ENCODE data around the gene CACNA1F. TPM values are rescaled to one million over a fixed set of nuclear protein-coding genes. Genes with fewer than 3 reads are reported as not detected.

The CACNA1F gene
- total RNA-seq, 2 experiments from 2014 or later: 1.1 to 1.2 TPM

DNA sequence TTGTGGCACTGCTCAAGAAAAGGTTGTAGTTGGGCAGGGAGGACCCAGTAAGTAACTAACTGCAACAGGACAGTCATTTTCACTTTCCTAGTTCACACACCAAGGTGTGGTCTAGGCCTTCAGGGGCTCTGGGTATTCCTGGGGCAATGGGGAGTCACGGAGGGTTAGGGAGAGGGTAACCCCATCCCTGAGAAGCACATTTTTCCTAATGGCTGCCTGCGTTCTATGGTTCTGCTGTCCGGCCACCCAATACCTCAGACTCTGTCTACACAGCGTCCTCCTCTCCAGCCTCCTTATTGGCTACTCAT lies 35.5 kb upstream of the CACNA1F start:
- peak overlapping the region; percentile 69 for H3K4me3 ChIP-seq (ENCODE audit: low read length)
- no peaks in the 10 kb centered on the region for H3K9me3 ChIP-seq (ENCODE audit: control insufficient read depth in 1 of 2, insufficient read depth in 1 of 2, low read length in 2 of 2)
- no peak for TF ChIP-seq CTCF (IDR thresholded peaks at IDR 0.05)
- ChIA-PET POLR2A (interaction anchor here (0.6 to 3.2 kb wide), 15 partner anchors 11 to 729 kb away, joined by 3 to 37 read pairs (median 6); partner anchors contain the start of genes CCDC22, OTUD5, PRAF2 and RBM3), CTCF (interaction anchor here (1.0 kb wide), 2 partner anchors 76 to 113 kb away, joined by 3 to 5 read pairs; no protein-coding TSS in a partner anchor)
- Mint-ChIP-seq H3K27me3 (no peaks in the 10 kb centered on the region), H3K27ac (peak overlapping the region; percentile 99), H3K9me3 (no peaks in the 10 kb centered on the region), H3K4me3 (peak overlapping the region; percentile 91), H3K36me3 (ENCODE audit: low read depth) (no peaks in the 10 kb centered on the region), H3K4me1 (ENCODE audit: low read depth) (peaks cover 47% of the 10 kb centered on the region)
- ATAC-seq (ENCODE audit: poor library complexity): no peak
- H3K27me3 ChIP-seq (ENCODE audit: control insufficient read depth in 1 of 2, insufficient read depth in 2 of 2, low read length in 2 of 2): no peaks in the 10 kb centered on the region
- peaks cover 52% of the 10 kb centered on the region for H3K4me1 ChIP-seq (ENCODE audit: insufficient read depth, low read length)
- H3K36me3 ChIP-seq (ENCODE audit: insufficient read depth, low read length): peaks cover 2% of the 10 kb centered on the region
- peak overlapping the region; percentile 96 to 98 for H3K27ac ChIP-seq (ENCODE audit: low read depth in 1 of 2, low read length in 2 of 2)
- intact Hi-C loops (cut with DNase I, micrococcal nuclease): loop anchor here (1.0 to 5.0 kb wide), 3 partner anchors 36 to 77 kb away; partner anchors contain the start of genes CACNA1F (in 1 of the 2) and SYP (in 1 of the 2)
- no peak for DNase-seq

DNA sequence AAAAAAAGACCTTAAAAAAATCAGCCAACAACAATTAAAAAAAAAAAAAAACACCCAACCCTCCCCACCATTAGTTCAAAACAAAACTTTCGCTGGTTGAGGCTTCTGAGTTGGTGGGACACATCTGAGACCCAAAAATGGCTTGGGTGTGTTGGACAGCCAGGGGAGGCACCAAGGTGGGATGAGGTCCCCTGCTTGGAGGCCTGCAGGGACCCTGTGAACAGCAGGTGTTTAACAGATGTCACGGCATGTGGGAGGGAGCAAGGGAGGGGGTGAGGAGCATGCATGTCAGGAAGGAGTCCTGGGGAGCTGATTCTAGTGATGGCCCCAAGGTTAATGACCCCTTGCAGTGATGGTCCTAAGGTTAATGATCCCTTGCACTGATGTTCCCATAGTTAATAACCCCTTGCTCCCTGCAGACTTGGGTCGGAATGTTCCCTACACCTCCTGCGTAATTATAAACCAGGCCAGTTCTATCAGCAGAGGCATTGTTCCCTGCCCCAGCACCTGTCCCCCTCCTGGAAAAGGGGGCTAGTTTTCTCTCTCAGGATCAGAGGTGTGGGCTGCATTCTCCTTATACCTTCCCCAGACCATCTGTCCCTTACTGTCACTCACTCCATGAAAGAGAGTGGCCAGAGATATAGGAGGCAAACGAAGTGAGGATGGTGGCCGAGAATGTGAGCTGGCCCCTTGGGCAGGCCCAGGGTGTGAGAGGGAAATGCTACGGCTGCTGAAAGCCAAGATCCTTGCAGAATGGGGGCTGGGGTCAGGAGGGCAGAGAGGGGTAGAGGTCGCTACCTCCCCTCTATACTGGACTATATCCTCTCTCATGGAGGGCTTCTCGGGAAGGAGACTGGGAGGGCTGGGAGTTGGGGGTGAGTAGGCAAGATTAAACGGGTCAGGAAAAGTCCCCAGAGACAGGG lies 33.6 kb upstream of the CACNA1F start:
- ChIA-PET POLR2A (no interaction called here), CTCF (no interaction called here)
- Mint-ChIP-seq H3K36me3 (ENCODE audit: low read depth) (no peaks in the 10 kb centered on the region), H3K9me3 (no peaks in the 10 kb centered on the region), H3K4me1 (ENCODE audit: low read depth) (peaks cover 35% of the 10 kb centered on the region), H3K27ac (peak overlapping the region; percentile 99), H3K4me3 (peak overlapping the region; percentile 30), H3K27me3 (no peaks in the 10 kb centered on the region)
- peaks cover 2% of the 10 kb centered on the region for H3K36me3 ChIP-seq (ENCODE audit: insufficient read depth, low read length)
- intact Hi-C loops (cut with DNase I, micrococcal nuclease): loop anchor here in 1 of 2 experiments (5.0 kb wide), 2 partner anchors 34 to 64 kb away; partner anchors contain the start of genes CACNA1F and SYP
- no peak for TF ChIP-seq CTCF (IDR thresholded peaks at IDR 0.05)
- H3K4me1 ChIP-seq (ENCODE audit: insufficient read depth, low read length): peaks cover 37% of the 10 kb centered on the region
- no peaks in the 10 kb centered on the region for H3K9me3 ChIP-seq (ENCODE audit: control insufficient read depth in 1 of 2, insufficient read depth in 1 of 2, low read length in 2 of 2)
- H3K27ac ChIP-seq (ENCODE audit: low read depth in 1 of 2, low read length in 2 of 2): no peak overlapping the region
- no peak overlapping the region for H3K4me3 ChIP-seq (ENCODE audit: low read length)
- DNase-seq (no peak), ATAC-seq (ENCODE audit: poor library complexity) (no peak)
- H3K27me3 ChIP-seq (ENCODE audit: control insufficient read depth in 1 of 2, insufficient read depth in 2 of 2, low read length in 2 of 2): no peaks in the 10 kb centered on the region

DNA sequence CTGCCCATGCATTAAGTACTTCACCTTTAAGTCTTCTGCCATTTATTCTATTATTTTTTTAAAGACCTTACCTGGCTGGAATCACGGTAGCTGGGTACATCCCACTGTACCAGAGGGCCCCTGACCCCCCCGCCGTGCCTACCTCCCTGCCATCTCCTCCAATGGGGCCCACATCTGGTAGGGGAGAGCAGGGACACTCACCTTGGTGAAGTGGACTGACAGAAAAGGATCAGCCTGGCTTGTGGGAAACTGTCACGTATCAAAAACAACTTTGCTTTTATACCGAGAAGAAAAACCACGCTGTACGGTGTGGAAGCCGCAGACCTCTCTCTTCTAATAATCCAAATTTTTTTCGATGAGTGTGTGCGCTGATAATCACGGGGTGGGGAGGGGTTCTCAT lies 31.3 kb upstream of the CACNA1F start, which contains the start of gene FOXP3:
Gene FOXP3 (minus strand): TSS at position 251 of the 400 bp plus-strand sequence. CDS start 6,205 bp downstream, outside the sequence.
- Histone ChIP-seq H3K4me3 (ENCODE audit: low read length) (peak within 1 kb of the TSS; percentile 32), H3K4me1 (ENCODE audit: insufficient read depth, low read length) (peaks cover 34% of the 10 kb centered on the region), H3K36me3 (ENCODE audit: insufficient read depth, low read length) (no peaks in the 10 kb centered on the region), H3K27ac (ENCODE audit: low read depth in 1 of 2, low read length in 2 of 2) (no peak within 1 kb of the TSS), H3K9me3 (ENCODE audit: control insufficient read depth in 1 of 2, insufficient read depth in 1 of 2, low read length in 2 of 2) (no peaks in the 10 kb centered on the region), H3K27me3 (ENCODE audit: control insufficient read depth in 1 of 2, insufficient read depth in 2 of 2, low read length in 2 of 2) (no peaks in the 10 kb centered on the region)
- no peaks in the 10 kb centered on the region for H3K9me3 Mint-ChIP-seq
- ChIA-PET POLR2A (no interaction called here), CTCF (no interaction called here)
- DNase-seq: peak in 3 of 14 experiments; percentile 16 to 36 (median 25)
- peak within 1 kb of the TSS; percentile 79 for H3K4me3 Mint-ChIP-seq
- TF ChIP-seq CTCF (IDR thresholded peaks at IDR 0.05): no peak
- H3K36me3 Mint-ChIP-seq (ENCODE audit: low read depth): no peaks in the 10 kb centered on the region
- ATAC-seq (ENCODE audit: poor library complexity): no peak
- peaks cover 31% of the 10 kb centered on the region for H3K4me1 Mint-ChIP-seq (ENCODE audit: low read depth)
- no peaks in the 10 kb centered on the region for H3K27me3 Mint-ChIP-seq
- intact Hi-C loops (cut with DNase I, micrococcal nuclease): no loop called here
- peak within 1 kb of the TSS; percentile 63 for H3K27ac Mint-ChIP-seq

Measured in CD4-positive, alpha-beta T cell (primary cell).